ENCODE results near the gene TMEM225B. TPM values are rescaled to one million over a fixed set of nuclear protein-coding genes. Genes with fewer than 3 reads are reported as not detected.
"Not testable (repeated sequence)": the region's sequence is repeated elsewhere in the genome, so short reads cannot be mapped to it uniquely, and the experiment has no call there.

TMEM225B gene
- total RNA-seq, 1 experiment from 2014 or later, result not detected

GRCh38 chr7:99618726-99619125, 20.7 kb downstream of the TMEM225B start:
- in situ Hi-C loops (cut with HindIII; ENCODE audit: low pct_unique_long_range_greater_than_20kb, low sequenced_read_pairs), result no loop called here
- peak; percentile 17 for DNase-seq (ENCODE audit: low read depth)

GRCh38 chr7:99619571-99620130, 21.6 kb downstream of the TMEM225B start:
- no peak for DNase-seq (ENCODE audit: low read depth)
- in situ Hi-C loops (cut with HindIII; ENCODE audit: low pct_unique_long_range_greater_than_20kb, low sequenced_read_pairs), result no loop called here

GRCh38 chr7:99621271-99621670, 23.2 kb downstream of the TMEM225B start:
- DNase-seq (ENCODE audit: low read depth), result no peak
- in situ Hi-C loops (cut with HindIII; ENCODE audit: low pct_unique_long_range_greater_than_20kb, low sequenced_read_pairs), result no loop called here

GRCh38 chr7:99622596-99622995, 24.5 kb downstream of the TMEM225B start:
- DNase-seq (ENCODE audit: low read depth), result no peak
- in situ Hi-C loops (cut with HindIII; ENCODE audit: low pct_unique_long_range_greater_than_20kb, low sequenced_read_pairs), result no loop called here

GRCh38 chr7:99623091-99623693, 25.1 kb downstream of the TMEM225B start:
- in situ Hi-C loops (cut with HindIII; ENCODE audit: low pct_unique_long_range_greater_than_20kb, low sequenced_read_pairs), result no loop called here
- DNase-seq (ENCODE audit: low read depth), result no peak

- in situ Hi-C loops (cut with HindIII; ENCODE audit: low pct_unique_long_range_greater_than_20kb, low sequenced_read_pairs), result no loop called here
- no peak for DNase-seq (ENCODE audit: low read depth)
Observed at GRCh38 chr7:99623702-99624447, 25.8 kb downstream of the TMEM225B start.

- in situ Hi-C loops (cut with HindIII; ENCODE audit: low pct_unique_long_range_greater_than_20kb, low sequenced_read_pairs), result no loop called here
- DNase-seq (ENCODE audit: low read depth), result no peak
Observed at GRCh38 chr7:99624484-99624883, 26.4 kb downstream of the TMEM225B start.

- no peak for DNase-seq (ENCODE audit: low read depth)
- in situ Hi-C loops (cut with HindIII; ENCODE audit: low pct_unique_long_range_greater_than_20kb, low sequenced_read_pairs), result no loop called here
Observed at GRCh38 chr7:99625321-99625720, 27.3 kb downstream of the TMEM225B start.

GRCh38 chr7:99625961-99626360, 27.9 kb downstream of the TMEM225B start:
- in situ Hi-C loops (cut with HindIII; ENCODE audit: low pct_unique_long_range_greater_than_20kb, low sequenced_read_pairs), result no loop called here
- no peak for DNase-seq (ENCODE audit: low read depth)

GRCh38 chr7:99626661-99627060, 28.6 kb downstream of the TMEM225B start:
- DNase-seq (ENCODE audit: low read depth), result no peak
- in situ Hi-C loops (cut with HindIII; ENCODE audit: low pct_unique_long_range_greater_than_20kb, low sequenced_read_pairs), result no loop called here

- no peak for DNase-seq (ENCODE audit: low read depth)
- in situ Hi-C loops (cut with HindIII; ENCODE audit: low pct_unique_long_range_greater_than_20kb, low sequenced_read_pairs), result no loop called here
Observed at GRCh38 chr7:99627513-99627912, 29.4 kb downstream of the TMEM225B start.

- DNase-seq (ENCODE audit: low read depth), result no peak
- in situ Hi-C loops (cut with HindIII; ENCODE audit: low pct_unique_long_range_greater_than_20kb, low sequenced_read_pairs), result no loop called here
Observed at GRCh38 chr7:99628471-99629465, 30.7 kb downstream of the TMEM225B start.

- DNase-seq (ENCODE audit: low read depth), result no peak
- in situ Hi-C loops (cut with HindIII; ENCODE audit: low pct_unique_long_range_greater_than_20kb, low sequenced_read_pairs), result no loop called here
Observed at GRCh38 chr7:99629643-99630042, 31.6 kb downstream of the TMEM225B start.

- in situ Hi-C loops (cut with HindIII; ENCODE audit: low pct_unique_long_range_greater_than_20kb, low sequenced_read_pairs), result no loop called here
- DNase-seq (ENCODE audit: low read depth), result peak; percentile 28
Observed at GRCh38 chr7:99631295-99632109, 33.4 kb downstream of the TMEM225B start.

- not testable (repeated sequence) for DNase-seq (ENCODE audit: low read depth)
Observed at GRCh38 chr7:99637414-99637813, 39.3 kb downstream of the TMEM225B start.

GRCh38 chr7:99638731-99639130, 40.7 kb downstream of the TMEM225B start:
- DNase-seq (ENCODE audit: low read depth), result no peak
- in situ Hi-C loops (cut with HindIII; ENCODE audit: low pct_unique_long_range_greater_than_20kb, low sequenced_read_pairs), result no loop called here

More at GRCh38 chr7:99637414-99637813, 39.3 kb downstream of the TMEM225B start:
- in situ Hi-C loops (cut with HindIII; ENCODE audit: low pct_unique_long_range_greater_than_20kb, low sequenced_read_pairs), result not testable (repeated sequence)

GRCh38 chr7:99639267-99639666, 41.2 kb downstream of the TMEM225B start:
- in situ Hi-C loops (cut with HindIII; ENCODE audit: low pct_unique_long_range_greater_than_20kb, low sequenced_read_pairs), result no loop called here
- DNase-seq (ENCODE audit: low read depth), result no peak

- no peak for DNase-seq (ENCODE audit: low read depth)
- in situ Hi-C loops (cut with HindIII; ENCODE audit: low pct_unique_long_range_greater_than_20kb, low sequenced_read_pairs), result no loop called here
Observed at GRCh38 chr7:99642027-99642426, 44.0 kb downstream of the TMEM225B start.
